GM19043 (cell line): ENCODE data around the gene BPIFB2.

Experiments used
- ATAC-seq: cut with Tn5 transposase; IDR thresholded peaks from one replicate; pipeline ENCODE4 v1.9.1; 2021; ENCODE audit warnings: low read depth; ENCODE audit not compliant: unreplicated experiment

BPIFB2 gene

DNA sequence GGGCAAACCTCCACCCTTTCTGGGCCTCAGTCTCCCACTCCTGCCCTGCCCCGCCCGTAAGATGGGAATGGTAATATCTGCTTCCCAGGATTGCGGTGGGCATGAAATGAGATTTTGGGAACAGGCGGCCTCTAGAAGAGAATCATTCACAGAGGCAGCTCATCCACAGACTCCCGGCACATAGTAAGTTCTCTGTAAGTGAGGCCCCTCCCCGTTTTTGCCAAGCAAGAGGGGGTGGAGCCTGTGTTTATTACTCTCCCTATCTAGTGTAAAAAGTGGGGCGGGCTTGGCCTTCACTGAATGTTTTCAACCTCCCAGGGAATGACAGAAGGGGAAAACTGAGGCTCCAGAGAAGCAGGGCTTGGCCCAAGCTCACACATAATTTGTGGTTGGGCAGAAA lies 23.3 kb upstream of the BPIFB2 start:
- no peak for ATAC-seq

DNA sequence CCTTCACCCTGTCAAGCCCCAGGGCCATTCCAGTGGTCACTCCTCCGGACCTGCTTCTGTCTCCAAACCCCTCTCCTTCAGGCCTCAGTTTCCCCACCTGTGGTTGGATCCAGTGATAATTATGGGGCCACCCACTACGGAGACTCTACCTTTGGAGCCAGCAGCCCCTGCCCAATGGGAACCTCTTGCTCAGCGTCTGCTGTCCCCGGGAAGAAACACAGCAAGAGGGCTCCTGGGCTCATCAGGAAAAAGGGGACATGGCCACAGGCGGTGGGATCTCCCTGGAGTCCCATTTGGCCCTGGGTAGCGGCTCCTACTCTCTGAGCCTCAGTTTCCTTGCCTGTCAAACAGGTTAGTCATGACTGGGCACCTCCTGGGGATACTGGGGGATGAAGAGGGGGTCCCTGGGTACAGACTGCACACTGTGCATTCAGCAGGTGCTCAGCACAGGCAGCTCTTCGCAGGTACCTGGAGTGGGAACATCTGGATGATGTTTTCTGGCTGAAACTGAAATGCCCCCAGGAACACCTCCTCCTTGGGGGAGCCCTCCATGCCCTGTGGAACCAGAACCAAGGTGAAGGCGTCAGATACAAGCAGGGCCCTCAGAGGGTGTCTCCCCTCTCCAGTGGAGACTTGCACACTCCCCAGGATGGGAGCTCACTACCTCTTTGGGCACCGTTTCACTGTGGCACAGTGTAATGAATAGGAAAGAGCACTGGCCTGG lies 22.7 kb upstream of the BPIFB2 start:
- ATAC-seq = no peak

DNA sequence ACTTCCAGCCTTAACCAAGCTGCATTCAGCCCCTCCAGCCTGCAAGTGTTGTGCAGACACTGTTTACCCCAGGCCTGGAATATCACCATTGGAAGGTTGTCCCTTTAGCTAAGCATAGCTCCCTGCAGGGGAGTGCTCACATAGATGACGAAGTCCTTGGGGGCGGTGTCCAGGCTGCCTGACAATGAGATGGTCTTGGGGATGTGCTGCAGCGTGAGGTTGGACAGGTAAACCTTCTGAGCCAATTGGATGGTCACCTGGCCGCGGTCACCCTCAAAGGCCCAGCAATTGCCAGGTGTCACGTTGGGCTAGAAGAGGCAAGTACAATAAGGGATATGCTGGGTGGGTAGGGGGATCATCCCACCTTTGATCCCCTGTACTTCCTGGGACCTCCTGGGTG lies 21.9 kb upstream of the BPIFB2 start:
- no peak for ATAC-seq

DNA sequence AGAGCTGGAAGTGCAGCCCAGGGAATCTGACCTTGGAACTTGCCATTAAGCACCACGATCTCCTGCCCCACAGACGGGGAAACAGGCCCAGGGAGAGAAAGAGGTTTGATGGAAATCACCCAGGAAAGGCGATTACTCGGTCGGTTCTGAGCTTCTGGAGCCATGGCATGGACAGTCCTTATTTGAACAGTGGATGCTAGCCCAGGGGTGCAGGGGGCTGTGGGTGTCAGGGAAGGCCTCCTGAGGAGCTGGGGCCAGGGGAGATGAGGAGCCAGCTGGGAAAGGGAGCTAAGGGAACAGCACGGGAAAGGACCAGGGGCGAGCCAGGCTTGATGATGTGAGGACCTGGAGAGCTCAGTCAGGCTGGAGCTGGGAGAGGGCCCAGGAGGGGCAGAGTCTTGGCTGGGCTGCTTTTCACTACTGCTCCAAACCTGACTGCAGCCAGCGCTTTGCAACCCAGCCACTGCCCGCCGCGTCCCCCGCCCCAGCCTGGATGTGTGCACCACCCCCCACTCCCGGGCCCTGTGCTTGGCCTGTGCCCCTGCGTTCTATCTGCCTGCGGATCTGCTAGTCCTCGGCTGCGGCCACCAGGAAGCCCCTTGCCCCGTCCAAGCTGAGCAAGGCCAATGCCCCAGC lies 21.1 kb upstream of the BPIFB2 start:
- ATAC-seq = no peak

DNA sequence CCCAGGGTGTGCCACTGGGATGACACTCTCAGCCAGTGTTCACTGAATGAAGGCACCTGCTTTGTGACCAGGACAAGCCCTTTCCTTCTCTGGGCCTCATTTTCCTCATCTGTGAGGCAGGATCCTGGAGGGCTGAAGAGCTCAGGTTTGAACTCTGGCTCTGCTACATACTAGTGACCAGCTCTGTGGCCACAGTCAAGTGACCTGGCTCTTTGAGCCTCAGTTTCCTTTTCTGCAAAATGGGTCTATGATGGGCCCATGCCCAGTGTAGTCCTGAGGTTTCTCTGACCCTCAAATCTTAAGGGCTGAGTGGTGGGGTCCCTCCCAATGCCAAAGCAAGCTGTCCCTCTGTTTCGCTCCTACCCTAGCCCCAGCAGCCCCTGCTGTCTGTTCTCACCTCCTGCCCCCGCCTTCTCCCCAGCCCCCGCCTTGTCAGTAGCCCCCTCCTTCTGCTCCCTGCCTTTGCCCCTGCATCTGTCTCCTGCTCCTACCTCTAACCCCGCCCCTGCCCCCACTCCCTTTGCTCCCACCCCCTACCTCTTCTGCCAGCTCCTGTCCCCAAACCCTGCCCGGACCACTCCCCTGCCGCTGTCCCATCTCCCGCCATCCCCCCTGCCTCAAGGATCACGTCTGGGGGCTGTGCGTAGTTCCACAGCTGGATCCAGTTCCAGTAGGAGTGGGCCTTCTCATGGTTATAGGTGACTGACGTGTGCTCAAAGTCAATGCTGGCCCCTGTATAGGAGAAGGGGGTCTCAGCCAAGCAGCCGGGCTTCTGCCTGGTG lies 20.3 kb upstream of the BPIFB2 start:
- no peak for ATAC-seq

DNA sequence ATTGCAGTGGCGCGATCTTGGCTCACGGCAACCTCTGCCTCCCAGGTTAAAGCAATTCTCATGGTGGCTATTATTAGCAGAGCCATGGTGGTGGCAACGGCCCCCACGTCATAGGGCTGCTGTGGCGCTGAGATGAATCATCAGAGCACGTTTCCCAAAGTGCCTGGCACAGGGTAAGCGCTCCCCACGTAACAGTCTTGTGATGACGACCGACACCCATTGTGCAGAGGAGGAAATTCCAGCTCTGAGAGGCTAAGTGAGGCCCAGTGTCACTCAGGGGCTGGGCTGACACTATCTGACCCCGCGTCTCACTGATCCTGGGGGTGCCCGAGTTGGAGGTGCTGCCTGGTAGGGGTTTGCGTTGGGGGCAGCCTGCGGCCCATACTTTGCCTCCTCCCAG lies 19.5 kb upstream of the BPIFB2 start:
- ATAC-seq = no peak

DNA sequence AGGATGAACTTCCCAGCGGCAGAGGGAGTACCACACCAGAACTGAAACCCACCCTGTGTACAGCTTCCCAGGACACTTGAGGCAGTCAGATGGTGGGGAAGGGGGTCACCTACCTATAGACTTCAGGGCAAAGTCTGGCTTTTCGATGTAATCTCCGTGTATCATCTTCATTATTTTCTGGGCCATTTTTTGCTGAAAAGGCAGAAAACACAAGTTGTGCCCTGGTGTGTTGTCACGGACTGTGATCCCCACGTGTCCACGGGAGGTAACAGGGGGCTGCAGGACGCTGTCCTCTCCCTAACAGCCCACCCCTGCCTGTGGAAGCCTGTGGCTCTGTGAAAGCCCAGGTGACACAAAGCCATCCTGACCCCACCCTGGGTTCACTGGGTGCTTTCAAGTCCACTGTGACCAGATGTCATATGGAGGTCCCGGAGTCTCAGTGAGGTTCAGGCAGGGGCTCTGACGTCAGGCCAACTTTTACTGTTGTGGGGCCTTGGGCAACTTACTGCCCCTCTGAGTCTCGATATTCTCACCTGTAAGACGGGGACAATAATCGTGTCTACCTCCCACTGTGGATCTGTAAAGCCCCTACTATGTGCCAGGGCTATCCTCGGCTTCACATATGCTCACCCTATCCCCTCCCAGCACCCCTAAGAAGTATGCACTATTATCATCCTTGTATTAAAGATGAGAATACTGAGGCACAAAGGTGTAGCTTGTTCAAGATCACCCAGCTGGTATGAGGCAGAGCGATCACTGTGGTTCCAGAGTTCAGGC lies 17.8 kb upstream of the BPIFB2 start:
- no peak for ATAC-seq

DNA sequence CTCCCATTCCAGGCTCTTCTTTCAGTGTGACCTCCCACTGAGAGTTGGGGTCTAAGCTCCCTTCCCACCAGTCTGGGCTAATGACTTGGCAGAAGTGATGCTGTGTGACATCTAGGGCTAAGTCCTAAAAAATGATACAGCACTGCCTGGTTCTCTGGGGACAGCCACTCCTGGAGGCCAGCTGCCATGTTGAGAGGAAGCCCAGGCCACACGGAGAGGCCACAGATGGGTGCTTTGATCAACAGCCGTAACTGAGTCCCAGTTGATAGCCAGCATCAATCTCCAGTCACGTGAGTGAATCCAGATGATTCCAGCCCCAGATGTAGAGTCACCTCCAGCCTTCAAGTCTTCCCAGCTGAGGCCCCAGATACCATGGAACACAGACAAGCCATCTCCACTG lies 17.1 kb upstream of the BPIFB2 start:
- ATAC-seq = no peak

DNA sequence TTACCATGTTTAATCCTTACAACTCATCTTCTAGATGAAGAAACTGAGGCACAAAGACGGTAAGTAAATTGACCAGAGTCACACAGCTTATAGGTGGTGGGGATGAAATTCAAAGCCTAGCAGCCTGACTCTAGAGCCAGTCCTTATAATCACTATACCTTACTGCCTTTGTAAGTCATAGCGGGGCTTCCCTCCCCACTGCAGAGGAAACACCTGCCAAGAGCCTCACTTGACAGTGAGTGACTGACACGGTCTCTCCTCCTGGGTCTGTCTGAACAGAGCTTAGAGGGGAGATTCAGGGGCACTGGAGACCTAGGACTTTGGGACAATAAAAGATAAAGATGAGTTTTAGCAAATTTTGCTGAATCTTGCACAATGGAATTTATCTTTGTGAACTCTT lies 16.1 kb upstream of the BPIFB2 start:
- ATAC-seq = no peak

DNA sequence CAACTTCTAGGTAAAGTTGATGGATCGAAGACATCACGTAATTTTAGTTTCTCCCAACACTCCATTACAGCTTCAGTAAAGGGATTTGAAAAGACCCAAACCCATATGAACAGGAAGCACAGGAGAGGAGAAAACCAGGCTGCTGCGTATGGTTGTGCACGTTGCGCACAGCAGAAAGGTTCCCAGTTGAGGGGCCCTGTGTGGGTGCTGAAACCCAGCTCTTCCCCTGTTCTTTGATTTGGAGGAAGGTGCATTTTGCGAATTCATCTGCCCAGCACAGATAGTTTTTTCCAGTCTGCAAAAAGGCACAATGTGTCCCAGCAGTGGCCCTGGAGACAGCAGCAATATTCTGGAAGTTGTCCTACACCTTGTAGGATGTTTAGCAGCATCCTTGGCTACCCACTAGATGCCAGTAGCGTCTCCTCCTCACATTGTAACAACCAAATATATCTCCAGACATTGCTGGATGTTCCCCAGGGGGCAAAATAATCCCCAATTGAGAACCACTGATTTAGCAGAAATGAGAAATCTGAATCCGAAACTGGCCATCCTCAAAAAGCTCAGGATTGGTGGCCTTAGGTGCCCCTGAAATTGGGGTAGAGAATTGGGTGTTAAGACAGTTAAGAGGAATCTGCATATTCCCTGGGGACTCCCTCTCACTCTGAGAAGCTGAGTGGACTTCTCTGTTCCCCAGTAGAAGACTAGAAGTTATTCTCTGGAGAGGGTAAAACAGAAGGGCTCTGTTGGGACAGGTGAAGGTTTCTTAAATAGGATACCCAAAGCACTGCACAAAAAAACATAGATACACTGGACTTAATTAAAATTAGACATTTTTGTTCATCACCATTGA lies 15.5 kb upstream of the BPIFB2 start:
- no peak for ATAC-seq

DNA sequence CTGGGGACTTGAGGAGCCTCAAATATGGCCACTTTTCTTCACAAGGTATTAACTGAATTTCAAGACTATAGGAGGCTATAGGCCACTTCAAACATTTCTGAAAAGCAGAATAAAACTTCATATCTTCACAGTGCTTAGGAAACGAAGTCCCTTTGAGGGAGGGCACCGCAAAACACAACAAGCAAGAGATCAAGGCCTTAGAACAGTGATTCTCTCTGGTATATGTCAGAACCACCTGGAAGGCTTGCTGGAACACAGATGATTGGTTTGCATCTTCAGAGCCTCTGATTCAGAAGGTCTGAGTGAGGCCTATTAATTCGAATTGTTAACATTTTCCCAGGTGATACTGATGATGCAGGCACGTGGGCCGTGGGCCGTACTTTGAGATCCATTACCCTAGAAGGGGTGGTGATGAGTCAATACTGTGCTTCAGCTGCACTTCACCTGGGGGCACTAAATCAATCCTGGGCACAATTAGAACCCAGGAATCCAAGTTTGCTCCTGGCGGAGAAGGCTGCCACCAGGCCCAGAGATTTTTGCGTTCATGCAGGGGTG lies 13.9 kb upstream of the BPIFB2 start:
- ATAC-seq = no peak

DNA sequence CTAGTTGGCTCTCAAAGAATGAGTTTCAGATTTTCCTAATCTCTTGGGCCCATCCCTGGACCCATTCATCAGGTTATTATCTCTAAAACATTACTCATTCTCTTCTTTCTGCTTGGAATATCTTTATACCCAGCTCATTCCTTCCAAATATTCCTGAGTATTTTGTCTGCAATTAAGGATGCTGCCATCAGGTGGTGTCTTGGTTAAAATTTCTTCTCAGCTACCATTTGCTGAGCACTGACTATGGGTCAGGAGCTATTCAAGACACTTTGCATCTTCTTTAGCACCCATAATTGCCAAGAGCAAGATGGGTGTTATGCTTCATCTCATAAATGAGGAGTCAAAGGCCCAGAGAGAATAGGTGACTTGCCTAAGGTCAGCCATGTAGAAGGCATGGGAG lies 11.7 kb upstream of the BPIFB2 start:
- ATAC-seq = no peak

DNA sequence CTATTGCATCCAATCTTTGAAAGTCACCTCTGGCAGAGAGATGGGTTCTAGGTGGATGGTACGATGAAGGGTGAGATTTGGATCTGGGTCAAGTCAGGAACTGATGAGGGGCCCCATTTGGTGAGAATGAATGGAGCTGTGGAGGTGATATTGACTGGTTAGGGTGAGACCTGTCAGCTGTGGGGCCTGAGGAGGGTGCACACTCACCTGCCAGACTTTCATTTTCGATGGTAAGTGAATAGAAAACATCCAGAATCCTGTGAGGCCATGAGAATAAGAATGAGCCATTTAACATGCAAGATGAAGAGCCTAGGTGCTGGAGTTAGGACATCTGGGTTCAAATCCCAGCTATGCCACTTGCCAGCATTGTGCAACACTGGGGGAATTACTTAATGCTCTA lies 10.1 kb upstream of the BPIFB2 start:
- ATAC-seq = no peak

DNA sequence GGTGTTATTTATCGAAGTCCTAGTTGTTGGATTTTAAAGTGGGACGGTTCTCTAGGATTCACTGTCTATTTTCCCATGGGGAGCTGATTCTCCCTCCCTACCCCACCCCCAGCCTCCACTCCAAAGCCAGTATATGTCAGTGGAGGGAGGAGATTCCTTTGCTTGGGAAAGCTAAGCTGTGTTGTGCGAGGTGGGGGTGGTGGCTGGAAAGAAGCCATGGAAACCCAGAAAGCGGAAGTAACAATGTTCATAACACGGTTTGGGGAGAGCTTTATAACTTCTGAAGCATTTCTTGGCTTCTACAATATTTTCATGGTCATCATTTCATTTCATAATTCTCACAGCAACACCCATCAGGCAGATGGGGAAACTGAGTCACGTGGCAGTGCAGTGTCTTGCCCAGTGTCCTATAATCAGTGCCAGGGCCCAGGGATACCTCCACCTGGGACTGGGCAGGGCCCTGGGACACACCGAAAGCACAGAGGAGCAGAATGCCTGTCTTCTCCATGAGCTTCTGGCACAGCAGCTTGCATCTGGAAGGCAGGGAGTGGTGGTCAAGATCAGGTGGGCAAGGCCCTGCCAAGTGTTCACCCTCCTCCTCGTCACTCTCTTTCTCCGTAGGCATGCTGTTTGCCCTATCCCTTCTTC lies 7.8 kb upstream of the BPIFB2 start:
- no peak for ATAC-seq

DNA sequence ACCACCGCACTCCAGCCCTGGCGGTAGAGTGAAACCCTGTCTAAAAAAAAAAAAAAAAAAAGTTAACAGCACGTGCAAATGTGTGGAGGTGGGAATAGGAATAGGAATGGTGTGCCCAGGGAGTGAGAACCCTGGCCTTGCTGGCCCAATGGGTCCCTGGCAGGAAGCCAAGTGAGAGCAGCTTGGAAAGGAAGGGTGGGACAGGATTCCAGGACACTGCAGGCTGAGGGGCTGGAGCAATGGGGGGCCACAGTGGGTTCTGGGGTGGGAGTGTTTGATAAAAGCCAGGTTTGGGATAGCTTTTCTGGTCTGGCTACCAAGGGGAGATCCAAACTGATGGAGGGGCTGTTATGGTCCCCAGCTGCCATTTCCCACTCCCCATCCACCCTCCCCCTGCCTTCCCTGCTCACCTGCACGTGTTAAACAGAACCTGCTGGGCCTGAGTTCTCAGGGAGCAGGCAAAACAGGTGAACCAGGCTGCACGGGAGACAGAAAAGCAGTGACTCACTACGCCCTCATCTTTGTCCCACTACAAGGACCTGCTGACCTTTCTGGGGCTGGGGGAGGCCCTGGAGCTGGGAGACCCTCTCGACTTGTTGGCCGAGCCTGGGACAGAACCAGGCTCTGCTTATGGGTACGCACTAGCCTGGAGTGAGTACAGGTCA lies 6.6 kb upstream of the BPIFB2 start:
- ATAC-seq = no peak

DNA sequence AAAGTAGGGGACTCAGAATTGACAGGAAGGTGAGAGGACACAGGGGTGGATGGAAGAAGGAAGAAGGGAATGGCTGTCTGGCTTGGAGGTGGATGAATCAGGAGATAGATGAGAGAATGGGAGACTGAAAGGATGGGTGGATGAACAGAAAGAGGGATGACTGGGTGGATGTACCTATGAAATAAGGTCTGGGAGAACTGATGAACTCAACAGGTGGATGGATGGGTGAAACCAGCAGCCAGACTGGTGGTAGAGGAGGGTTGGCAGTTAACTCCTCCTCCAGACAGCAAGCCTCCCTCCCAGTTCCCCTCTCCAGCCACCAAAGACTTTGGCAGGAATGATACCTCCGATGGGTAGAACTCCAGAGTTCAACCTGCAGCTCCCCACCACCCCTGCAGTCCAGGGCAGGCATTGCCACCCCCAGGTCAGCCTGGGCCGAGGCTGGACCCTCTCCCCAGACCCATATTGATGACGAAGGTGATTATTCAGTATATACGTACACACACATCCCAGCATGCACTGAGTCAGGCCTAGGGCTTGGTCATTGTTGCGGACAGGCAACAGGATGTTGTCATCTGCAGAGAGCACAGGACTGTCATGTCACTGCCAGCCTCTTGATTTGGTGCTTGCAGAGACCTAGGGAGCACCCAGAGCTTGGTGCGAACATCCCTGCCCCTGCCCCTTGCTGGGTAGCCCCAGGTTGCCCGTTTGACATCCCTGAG lies 5.3 kb upstream of the BPIFB2 start:
- no peak for ATAC-seq

DNA sequence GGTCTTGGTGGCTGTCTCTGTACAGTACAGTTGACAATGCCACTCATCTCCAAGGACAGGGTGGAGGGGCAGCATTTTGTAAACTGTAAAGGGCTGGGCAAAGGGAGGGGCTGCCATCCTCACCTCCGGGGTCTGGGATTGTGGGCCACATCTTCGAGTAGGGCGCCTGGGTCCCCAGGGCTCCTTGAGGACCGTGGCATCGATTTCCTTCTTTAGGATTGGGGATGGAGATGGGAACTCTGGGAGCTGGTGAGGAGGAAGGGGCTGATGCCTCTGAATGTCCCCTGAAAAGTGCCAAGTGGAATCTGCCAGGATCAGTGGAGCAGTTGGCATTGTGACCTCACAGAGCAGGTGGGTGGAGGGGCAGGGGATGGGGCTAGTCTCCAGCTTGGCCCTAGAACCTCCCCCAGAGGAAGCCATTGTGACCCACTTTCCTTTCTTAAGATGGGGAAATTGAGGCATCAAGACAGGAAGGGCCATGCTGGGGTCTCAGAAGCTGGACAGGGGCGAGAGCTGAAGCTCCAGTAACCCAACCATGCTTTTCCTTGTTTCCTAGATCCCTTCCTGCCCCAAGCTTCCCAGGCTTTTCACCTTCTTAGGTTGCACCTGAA lies 3.3 kb upstream of the BPIFB2 start, which contains the start of gene SUN5:
Gene SUN5, minus strand, starts transcription at position 293 of the 611 bp plus-strand sequence. Its CDS starts 93 bp downstream, at position 200.
- ATAC-seq = no peak

DNA sequence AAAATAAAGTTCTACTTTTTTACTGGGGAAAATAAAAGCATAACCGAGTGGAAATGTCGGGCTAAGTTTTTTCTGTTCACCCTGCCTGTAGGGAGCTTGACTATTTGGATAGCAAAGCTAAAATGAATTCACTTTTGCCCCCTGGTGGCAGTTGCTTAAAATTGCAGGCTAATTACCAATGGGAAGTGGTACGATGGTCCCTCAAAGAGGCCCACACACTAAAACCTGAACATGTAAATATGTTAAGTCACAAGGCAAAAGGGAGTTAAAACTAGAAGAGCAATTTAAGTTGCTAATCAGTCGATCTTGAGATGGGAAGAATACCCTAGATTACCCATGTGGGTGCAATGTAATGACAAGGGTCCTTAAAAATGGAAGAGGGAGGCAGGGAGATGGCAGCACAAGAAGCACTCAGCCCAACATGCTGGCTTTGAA lies 2.4 kb upstream of the BPIFB2 start:
- no peak for ATAC-seq
